ENCODE measurements around the gene MEIOB.
"Not testable (repeated sequence)": the region's sequence is repeated elsewhere in the genome, so short reads cannot be mapped to it uniquely, and the experiment has no call there.

MEIOB gene

DNA sequence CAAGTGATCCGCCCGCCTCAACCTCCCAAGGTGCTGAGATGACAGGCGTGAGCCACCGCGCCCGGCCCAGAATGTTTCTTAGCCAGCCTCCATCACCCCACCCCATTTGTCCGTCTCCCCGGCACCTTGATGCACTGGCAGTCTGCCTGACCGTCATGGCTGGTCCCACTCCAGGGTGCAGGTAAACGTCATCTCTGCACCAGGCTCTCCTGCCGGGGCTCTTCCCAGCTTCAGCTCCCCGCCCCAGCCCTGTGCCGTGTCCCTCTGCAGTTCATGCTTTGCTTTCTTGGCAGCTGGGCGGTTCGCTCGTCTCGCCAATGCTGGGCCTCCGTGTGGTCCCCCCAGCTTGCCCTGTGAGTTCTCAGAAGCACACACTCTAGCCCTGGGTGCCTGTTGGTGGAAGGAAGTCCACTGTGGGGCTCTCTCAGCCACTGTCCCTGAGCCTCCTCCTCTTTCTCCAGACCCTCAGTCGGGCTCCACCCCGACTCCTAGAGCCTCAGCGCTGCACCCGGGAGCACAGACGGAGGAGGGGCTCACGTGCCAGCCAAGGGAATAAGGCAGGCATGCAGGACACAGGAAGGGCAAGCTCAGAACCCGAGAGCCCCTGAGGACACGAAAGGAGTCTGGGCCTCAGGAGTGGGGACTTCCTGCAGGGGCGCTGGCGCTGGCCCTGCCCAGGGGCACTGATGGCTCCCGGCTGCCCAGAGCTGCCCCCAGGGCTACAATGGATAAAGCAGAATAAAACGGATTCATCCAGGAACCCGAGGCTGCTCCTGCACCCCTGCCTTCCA, 34.3 kb upstream of the MEIOB start:
- no peak for DNase-seq

DNA sequence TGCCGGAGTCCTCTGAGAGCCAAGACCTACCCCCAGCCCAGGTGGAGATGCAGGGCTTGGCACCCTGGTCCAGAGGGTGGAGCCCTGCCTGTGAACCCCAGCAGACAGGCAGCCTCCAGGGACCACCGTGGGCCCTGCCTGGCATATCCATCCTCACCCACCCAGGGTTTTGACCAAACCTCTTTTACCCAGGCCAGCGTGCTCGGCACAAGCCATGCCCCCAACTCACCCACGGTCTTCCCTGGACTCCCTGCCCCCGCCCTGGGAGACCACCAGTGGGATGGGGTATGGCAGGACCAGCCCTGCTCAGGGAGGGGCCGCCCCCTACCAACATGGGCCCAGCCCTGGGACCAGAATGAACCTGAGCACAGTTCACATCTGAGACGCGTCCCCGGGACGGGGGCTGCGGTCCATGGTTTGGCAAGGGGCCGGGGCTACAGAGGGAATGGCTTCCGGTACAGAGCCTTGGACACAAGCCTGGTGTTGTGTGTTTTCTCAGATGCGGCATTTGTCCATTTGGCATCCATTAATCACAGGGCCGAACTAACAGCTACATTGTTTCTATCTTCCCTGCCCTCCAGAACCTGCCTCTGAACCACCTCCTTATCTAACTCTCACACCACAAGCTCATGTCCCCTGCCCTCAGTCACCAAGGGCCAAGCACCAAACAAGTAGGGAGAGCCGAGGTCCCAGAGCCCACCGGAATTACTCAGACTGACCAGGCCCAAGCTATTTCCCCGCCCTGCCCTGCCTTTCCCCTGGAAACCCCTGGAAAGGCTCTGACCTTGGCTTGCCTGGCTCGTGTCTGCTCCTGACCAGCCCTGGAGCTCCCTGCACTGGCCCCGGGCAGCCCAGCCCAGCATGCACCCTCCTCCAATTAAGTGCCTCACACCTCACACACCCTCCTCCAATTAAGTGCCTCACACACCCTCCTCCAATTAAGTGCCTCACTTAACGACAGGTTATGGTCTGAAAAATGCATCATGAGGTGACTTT, 32.2 kb upstream of the MEIOB start:
- no peak for DNase-seq

DNA sequence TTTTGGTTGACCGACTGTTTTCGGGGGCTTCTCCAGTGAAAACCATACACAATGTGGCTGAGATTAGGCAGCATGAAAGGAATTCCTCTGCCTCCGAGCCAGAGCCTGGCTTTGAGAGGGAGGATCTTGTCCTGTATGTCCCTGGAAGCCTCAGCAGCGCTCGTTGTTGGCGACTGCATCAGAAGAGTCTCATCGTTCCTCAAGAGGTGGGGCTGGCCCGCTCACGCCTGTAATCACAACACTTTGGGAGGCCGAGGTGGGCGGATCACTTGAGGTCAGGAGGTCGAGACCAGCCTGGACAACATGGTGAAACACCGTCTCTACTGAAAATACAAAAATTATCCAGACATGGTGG, 31.2 kb upstream of the MEIOB start:
- DNase-seq, result no peak

DNA sequence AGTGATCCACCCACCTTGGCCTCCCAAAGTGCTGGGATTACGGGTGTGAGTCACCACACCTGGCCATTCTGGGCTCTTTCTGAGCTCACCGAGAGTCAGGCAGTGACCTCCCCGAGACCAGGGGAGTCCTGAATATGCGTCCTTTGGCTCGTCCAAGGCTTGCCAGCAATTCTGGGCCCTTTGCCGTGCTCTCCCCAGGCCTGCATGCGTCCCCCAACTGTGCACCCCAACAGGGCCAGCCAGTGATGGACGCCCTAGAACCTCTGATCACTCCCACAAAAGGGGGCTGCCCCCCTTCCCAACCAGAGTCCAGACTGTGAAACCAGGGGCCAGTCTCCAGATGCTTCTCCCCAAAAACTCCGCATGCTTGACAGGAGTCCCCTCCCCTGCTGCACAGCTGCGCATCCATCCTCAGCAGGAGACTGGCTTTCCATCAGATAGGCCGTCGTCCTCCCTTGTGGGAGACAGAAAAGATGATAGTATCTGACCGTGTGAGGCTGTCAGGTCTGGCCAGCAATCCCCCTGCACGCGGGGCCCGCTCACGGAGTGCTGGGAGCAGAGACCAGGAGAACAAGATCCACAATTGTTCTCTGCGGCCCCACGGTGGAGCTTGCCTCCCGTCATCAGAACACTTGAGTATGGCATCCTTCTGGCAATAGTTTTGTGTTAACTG, 30.7 kb upstream of the MEIOB start:
- DNase-seq, result no peak

DNA sequence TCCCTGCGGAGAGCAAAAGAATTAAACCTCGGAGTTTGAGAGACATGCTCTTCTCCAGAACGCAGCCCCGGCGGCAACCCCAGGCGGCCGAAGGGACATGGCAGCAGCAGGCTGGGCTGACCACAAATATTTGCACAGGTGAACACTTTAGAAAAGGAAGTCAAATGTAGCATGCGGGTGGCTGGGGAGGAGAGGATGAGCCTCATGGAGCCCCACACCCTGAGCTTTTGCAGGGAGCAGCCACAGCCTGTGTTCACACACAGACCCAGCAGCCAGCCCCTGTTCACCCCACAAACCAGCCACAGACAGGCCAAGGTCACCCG, 28.4 kb upstream of the MEIOB start:
- no peak for DNase-seq

DNA sequence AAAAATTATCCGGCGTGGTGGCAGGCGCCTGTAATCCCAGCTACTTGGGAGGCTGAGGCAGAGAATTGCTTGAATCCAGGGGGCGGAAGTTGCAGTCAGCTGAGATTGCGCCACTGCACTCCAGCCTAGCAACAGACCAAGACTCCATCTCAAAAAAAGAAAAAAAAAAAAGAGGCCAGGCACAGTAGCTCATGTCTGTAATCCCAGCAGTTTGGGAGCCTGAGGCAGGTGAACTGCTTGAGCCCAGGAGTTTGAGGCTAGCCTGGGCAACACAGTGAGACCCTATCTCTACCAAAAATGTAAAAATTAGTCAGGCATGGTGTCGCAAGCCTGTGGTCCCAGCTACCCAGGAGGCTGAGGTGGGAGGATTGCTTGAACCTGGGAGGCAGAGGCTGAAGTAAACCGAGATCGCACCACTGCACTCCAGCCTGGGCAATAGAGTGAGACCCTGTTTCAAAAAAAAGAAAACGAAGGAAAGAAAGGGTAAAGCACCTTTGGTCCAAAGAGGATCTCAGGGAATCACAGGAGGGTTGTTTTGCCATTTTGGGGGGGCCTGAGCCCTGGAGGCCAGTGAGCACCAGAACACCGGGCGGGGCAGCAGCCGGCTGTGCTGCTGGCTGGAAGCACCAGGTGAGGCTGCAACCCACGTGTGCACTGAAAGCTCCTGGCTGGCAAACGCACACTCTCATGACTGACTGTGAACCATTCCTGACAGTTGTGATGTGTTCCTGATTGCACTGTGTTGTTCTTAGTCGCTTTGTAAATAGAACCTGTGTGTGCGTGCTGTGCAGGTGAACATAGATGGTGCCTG, 27.9 kb upstream of the MEIOB start:
- DNase-seq, result no peak

DNA sequence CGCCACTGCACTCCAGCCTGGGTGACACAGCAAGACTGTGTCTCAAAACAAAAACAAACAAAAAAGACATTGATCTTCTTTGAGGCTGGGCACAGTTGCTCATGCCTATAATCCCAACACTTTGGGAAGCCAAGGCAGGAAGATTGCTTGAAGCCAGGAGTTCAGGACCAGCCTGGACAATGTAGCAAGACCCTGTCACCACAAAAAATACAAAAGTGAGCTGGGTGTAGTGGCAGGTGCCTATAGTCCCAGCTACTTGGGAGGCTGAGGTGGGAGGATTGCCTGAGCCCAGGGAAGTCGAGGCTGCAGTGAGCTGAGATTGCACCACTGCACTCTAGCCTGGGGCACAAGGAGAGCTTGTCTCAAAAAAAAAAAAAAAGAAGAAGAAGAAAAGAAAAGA, 25.7 kb upstream of the MEIOB start:
- DNase-seq, result not testable (repeated sequence)

DNA sequence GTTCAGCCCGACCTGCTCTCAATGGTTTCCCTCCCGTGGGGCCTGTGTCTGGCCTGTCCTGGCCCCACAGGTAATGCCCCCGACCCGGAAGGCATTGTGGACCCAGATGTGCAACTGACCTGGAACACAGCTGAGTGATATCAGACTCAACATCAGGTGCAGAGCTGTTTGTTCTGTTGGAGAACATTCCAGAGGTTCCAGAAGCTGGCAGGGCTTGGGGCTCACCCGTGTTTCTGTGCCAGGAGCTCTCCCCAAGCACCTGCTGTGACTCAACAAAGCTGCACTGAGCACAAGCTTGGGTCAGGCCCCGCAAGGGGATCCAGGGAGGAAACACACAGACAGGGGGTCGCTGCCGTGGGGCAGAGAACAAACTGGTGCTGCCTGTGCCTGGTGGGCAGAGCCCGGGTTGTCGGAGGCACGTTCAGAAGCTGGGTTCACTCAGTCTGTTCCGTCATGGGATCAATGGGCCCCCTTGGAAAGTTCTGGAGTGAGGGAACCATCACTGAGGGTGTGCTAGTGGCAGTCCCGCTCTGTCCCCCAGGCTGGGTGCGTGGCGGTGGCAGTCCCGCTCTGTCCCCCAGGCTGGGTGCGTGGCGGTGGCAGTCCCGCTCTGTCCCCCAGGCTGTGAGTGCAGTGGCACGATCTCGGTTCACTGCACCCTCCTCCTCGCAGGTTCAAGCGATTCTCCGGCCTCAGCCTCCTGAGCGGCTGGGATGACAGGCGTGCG, 24.1 kb upstream of the MEIOB start:
- DNase-seq, result no peak

DNA sequence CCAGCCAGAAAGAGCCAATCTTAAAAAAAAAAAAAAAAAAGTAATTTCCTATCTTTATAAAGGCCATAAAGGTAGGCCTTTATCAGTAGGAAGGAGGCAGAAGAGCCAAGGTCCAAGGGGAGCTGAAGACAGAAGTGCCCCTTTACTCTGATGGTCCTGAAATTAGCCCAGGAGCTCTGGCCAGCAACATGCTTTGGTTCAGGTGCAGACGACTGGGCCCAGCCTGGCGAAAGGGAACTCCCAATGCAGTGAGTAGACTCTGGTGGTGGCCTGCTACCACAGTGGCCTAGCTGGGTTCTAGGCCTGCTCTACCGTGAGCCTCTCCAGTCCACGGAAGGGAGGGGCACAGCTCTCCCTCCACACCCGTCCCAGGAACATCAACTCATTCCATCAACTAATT, 23.1 kb upstream of the MEIOB start:
- no peak for DNase-seq

DNA sequence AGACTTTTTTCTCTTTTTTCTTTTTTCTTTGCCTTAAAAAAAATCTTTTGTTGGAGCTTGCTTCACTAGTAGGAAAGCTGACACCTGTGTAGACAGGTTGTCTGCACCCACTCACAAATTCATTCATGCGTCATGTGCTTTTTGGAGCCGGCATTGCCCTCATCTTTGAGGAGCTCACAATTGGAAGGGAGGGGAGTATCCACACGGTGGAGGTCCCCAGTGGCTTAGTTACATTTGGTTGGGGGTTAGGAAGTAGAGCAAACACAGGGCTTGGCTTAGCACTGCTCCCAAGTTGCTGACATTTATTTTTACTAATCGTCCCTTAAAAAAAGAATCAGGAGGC, 18.7 kb upstream of the MEIOB start:
- DNase-seq, result no peak

DNA sequence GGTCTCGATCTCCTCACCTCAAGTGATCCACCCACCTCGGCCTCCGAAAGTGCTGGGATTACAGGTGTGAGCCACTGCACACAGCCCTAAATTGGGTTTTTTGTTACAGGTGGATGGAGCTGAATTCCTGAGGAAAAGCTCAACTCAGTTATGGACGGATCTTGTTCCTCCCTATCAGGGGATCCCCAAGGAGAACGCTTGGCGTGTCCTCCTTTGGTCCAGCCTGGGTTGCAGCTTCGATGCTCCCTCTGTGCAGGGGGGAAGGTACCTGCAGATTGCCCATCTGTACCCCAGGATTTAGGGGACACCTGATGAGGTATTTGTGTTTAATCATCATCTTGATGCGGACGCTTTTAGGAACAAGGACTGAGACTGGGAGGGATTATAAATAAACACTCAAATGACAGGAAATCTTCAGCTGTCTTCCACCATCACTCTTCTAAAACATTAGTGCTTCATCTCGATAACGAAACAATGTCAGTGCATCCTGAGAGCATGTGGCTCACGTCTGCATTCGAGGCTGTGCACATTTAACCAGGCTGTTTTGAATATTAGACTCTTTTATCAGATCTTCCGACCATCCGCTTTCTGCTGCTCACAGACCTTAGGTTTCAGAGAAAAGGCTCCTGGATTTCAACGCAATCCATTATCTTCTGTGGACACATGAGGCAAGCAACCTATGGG, 18.2 kb upstream of the MEIOB start:
- DNase-seq, result no peak

DNA sequence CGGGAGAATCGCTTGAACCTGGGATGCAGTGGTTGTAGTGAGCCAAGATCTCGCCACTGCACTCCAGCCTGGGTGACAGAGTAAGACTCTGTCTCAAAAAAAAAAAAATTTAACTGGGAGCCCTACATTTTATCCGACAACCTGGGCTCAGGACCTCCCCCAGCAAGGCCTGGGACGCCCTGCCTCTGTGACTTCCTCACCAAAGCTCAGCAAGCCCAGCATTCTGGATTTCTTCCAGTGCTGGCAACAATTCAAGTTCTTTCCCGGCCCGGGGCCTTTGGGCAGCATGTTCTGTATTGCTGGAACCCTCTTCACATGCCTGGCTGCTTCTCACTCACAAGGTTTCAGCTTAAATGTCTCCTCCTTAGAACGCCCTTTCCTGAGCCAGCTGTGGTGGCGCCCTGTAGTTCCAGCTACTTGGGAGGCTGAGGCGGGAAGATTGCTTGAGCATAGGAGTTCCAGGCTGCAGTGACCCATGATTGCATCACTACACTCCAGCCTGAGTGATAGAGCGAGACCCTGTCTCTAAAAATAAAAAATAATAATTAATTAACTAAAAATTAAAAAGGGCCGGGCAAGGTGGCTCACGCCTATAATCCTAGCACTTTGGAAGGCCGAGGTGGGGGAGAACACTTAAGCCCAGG, 15.9 kb upstream of the MEIOB start:
- DNase-seq, result no peak

DNA sequence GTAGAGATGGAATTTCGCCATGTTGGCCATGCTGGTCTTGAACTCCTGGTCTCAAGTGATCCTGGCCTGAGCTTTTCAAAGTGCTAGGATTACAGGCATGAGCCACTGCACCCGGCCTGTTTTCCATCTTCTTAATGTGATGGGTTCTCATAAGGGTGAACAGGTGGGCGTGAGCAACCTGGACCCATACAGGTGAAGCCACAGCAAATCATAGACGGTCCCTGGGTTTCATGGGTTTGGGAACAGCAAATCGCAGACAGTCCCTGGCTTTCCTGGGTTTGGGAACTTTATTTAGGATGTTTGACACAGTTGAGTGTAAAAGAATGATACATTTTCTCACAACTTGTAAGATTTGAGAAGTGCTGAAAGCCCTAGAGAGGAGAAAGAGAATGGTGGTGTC, 12.9 kb upstream of the MEIOB start:
- no peak for DNase-seq

DNA sequence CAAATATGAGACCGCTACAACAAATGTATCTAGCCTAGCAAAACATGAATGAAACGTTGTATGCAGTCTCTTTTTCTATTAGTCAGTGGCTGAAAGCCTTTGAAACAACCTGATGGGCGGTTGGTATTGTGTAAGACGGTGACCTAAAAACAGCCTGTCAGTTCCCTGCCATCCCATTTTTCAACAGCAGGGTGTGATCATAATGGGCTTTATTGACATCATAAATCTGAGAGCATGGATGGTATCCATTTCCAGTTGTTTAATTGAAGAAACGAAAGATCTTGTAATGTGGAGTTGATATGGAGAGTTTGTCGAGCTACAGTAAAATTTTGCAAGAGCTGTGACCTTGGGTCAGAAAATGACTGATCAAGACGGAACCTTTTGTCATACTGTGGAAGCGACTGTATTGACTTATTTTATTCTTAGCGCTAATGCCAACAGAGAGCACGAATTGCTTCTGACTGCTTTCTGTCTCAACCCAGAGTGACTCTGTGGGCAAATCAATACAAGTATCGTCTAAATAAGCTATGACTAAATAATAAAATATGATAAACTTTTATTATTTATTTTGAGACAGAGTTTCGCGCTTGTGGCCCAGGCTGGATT, 12.3 kb upstream of the MEIOB start:
- peak; percentile 8 for DNase-seq

DNA sequence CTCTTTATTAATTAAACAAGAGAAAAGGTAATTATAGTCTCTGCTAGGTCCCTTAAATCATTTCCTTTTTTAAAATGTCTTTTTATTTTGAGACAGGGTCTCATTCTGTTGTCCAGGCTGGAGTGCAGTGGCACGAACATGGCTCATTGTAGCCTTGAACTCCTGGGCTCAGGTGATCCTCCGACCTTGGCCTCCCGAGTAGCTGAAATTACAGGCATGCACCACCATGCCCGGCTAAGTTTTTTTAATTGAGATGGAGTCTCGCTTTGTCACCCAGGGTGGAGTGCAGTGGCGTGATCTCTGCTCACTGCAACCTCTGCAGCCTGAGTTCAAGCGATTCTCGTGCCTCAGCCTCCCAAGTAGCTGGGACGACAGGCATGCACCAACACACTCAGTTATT, 9.2 kb upstream of the MEIOB start:
- not testable (repeated sequence) for DNase-seq

DNA sequence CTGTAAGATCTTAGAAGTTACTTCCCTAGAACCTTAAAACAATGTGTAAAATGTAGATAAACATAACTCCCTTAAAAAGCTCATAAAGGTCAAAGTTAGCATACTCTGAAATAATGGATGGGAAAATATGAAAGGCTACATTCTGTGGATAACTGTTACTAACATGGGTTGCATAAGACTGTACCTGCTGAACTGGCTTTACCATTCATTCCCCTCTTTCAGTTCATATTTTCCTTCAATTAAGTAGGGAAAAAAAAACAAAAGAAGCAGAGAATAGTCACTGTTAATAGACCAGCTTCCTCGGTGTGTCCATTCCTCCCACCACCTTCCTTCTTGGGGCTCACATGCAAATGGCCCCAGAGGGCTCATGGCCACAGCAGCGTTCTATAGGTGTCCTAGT, 7.5 kb upstream of the MEIOB start:
- no peak for DNase-seq

DNA sequence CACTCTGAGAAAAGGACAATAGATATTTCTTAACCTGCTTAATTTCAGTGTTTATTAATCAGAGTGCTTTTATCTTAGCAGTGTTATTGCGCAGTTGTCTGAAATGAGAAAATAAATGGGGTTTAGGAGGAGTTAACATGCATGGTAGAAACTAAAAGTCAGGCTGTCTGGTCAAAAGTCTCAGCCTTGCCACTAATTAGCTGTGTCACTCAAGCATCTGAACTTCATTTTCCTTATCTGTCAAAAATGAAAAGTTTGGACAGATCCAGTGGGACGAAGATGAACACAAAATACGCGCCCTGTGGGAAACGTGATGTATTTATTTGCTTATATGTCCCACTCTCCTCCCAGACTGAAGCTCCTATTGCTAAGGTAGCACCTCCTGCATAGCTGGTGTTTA, 6.3 kb upstream of the MEIOB start:
- no peak for DNase-seq

DNA sequence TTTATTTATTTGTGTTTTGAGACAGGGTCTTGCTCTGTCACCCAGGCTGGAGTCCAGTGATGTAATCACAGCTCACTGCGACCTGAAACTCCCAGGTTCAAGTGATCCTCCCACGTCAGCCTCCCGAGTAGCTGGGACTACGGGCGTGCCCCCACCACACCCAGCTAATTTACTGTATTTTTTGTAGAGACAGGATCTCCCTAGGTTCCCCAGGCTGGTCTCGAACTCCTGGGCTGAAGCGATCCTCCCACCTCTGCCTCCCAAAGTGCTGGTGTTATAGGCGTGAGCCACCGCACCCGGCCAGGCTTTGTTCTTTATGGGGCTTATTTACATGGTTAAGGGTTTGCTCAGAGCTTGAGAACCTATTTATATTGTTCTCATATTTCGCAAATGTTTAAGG, 5.8 kb upstream of the MEIOB start:
- no peak for DNase-seq

DNA sequence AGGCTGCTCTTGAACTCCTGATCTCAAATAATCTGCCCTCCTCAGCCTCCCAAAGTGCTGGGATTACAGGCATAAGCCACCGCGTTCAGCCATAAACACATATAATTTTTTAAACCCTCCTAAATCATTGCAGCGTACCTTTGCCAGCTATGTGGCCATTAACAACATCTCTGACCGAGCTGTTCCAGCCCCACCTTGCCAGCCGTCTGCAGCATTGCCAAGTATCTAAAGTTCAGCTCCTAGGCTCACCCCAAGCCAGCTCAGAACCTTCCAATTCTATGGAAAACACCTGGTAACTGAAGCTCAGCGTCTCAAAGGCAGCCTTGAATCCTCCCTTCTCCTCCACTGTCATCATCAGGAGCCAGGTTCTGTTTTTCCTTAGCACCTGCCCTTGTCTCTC, 5.1 kb upstream of the MEIOB start:
- DNase-seq, result no peak

DNA sequence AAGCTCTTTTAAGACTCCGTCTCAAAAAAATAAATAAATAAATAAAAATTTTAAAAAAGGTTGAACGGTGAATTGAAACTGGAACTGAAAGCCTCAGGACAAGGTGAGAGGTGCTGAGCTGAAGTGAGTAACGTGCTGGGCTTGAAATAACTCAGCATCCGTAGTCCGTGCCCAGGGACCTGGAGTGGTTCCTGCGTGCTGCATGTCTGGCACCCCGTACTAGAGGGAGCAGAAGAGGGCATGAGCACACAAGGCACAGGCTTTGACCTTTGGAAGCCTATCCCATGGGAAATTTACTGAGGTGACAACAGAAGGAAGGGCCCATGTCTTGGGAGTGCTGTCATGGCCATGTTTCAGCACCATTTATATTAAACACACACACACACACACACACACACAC, 4.5 kb upstream of the MEIOB start:
- no peak for DNase-seq

DNA sequence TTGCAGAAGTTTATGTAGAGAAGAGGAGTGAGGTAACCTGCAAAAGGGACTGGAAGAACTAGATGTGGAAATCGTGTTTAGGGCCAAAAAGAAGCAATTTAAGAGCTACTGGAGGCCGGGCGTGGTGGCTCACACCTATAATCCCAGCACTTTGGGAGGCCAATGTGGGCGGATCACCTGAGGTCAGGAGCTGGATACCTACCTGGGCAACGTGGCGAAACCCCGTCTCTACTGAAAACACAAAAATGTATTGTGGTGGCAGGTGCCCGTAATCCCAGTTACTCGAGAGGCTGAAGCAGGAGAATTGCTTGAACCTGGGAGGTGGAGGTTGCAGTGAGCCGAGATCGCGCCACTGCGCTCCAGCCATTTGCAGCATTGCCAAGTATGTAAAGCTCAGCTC, 4.1 kb upstream of the MEIOB start:
- DNase-seq, result not testable (repeated sequence)
